Fibroblast of lung (primary cell): ENCODE data around the gene COL27A1. TPM values are rescaled to one million over a fixed set of nuclear protein-coding genes. Genes with fewer than 3 reads are reported as not detected.

ENCODE experiments used
- DNase-seq, 2 donors: peaks; one replicate each; pipeline versions ENCODE4 v3.0.0 to v3.0.0-alpha.2; 2010; ENCODE audit warnings: low read depth in 2 of 2
- H2AFZ ChIP-seq: 2 replicates; pipeline ENCODE4 v1.5.1; 2012; ENCODE audit warnings: low read length, control low read depth, inconsistent platforms
- H3K27ac ChIP-seq: 2 replicates; pipeline ENCODE4 v1.5.1; 2011; ENCODE audit warnings: low read length, control low read depth; ENCODE audit not compliant: insufficient read depth
- H3K27me3 ChIP-seq: 2 replicates; pipeline ENCODE4 v1.5.1; 2011; ENCODE audit warnings: mild to moderate bottlenecking, low read length; ENCODE audit not compliant: control insufficient read depth, insufficient read depth
- H3K36me3 ChIP-seq: 2 replicates; pipeline ENCODE4 v1.5.1; 2011; ENCODE audit warnings: low read length; ENCODE audit not compliant: control insufficient read depth, insufficient read depth
- H3K4me1 ChIP-seq: 2 replicates; pipeline ENCODE4 v1.5.1; 2011; ENCODE audit warnings: low read length; ENCODE audit not compliant: control insufficient read depth, insufficient read depth; ENCODE audit errors: extremely low read depth
- H3K4me2 ChIP-seq: 2 replicates; pipeline ENCODE4 v1.5.1; 2011; ENCODE audit warnings: low read length, control low read depth; ENCODE audit not compliant: insufficient read depth; ENCODE audit errors: extremely low read depth
- H3K4me3 ChIP-seq, 4 experiments: fragments of 200-600 bp in 1 of 4; sonication (generic) in 1 of 4; replicated peaks in 1 of 4; 2 replicates each; pipeline ENCODE4 v1.5.1; 2011 to 2016; ENCODE audit warnings: low read length in 4 of 4, low read depth in 3 of 4, mild to moderate bottlenecking in 3 of 4, control low read depth in 2 of 4, inconsistent platforms in 1 of 4, mixed read lengths in 1 of 4; ENCODE audit not compliant: insufficient read depth in 1 of 4; ENCODE audit errors: control extremely low read depth in 1 of 4
- H3K79me2 ChIP-seq: 2 replicates; pipeline ENCODE4 v1.5.1; 2012; ENCODE audit warnings: mild to moderate bottlenecking, low read length, inconsistent platforms; ENCODE audit not compliant: control insufficient read depth, insufficient read depth
- H3K9ac ChIP-seq: 2 replicates; pipeline ENCODE4 v1.5.1; 2011; ENCODE audit warnings: mild to moderate bottlenecking, low read length, control low read depth; ENCODE audit not compliant: insufficient read depth
- H3K9me3 ChIP-seq: 2 replicates; pipeline ENCODE4 v1.5.1; 2012; ENCODE audit warnings: low read depth, low read length; ENCODE audit not compliant: control insufficient read depth, insufficient read depth
- H4K20me1 ChIP-seq: 2 replicates; pipeline ENCODE4 v1.5.1; 2011; ENCODE audit warnings: low read length; ENCODE audit not compliant: control insufficient read depth, insufficient read depth; ENCODE audit errors: extremely low read depth
- CTCF ChIP-seq, 2 donors: IDR thresholded peaks in 1 of 2; conservative IDR thresholded peaks in 1 of 2; 1 replicate in 1 of 2; 2 replicates in 1 of 2; pipeline ENCODE4 v1.5.1; 2011 to 2012; ENCODE audit warnings: low read length in 2 of 2, control low read depth in 1 of 2, inconsistent platforms in 1 of 2, low read depth in 1 of 2, mild to moderate bottlenecking in 1 of 2
- EZH2 ChIP-seq: IDR thresholded peaks from 2 replicates; pipeline ENCODE4 v1.5.1; 2012; ENCODE audit warnings: low read length, control low read depth, mild to moderate bottlenecking; ENCODE audit errors: missing control alignments
- polyA plus RNA-seq, 2 donors: library from polyadenylated mRNA; depleted of rRNA in 1 of 2; stranded (reverse) in 1 of 2; unstranded in 1 of 2; fragments of >200 nt; gene quantifications; 2 replicates each; pipeline ENCODE4 v1.2.1, GENCODE V29; 2011 to 2012; ENCODE audit warnings: missing spikeins in 1 of 2
- total RNA-seq: library from RNA; depleted of rRNA; stranded (reverse); fragments of >200 nt; gene quantifications from 2 replicates; pipeline ENCODE4 v1.2.1, GENCODE V29; 2014

COL27A1 gene
- total and polyA plus RNA-seq, 2 donors (not counting 1 experiment from before 2014, with no cell fraction given), result 2.4 to 5.4 TPM

- H3K36me3 ChIP-seq, result no peaks in the 10 kb centered on the region
- no peak overlapping the region for H2AFZ ChIP-seq
- H4K20me1 ChIP-seq, result no peaks in the 10 kb centered on the region
- H3K4me1 ChIP-seq, result no peaks in the 10 kb centered on the region
- no peaks in the 10 kb centered on the region for H3K79me2 ChIP-seq
- no peak overlapping the region for H3K27ac ChIP-seq
- H3K4me2 ChIP-seq, result no peak overlapping the region
- H3K9me3 ChIP-seq, result no peaks in the 10 kb centered on the region
- no peaks in the 10 kb centered on the region for H3K27me3 ChIP-seq
- TF ChIP-seq CTCF (conservative IDR thresholded peaks at IDR 0.05 in 1 of 2, IDR thresholded peaks at IDR 0.05 in 1 of 2; ENCODE audit: low read depth in 1 of 2, low read length in 2 of 2), result no peak
- no peak for TF ChIP-seq EZH2
- no peak overlapping the region for H3K4me3 ChIP-seq
- H3K9ac ChIP-seq, result no peak overlapping the region
- no peak for DNase-seq
Observed at GRCh38 chr9:114300846-114301797, 145.8 kb downstream of the COL27A1 start.

GRCh38 chr9:114301798-114302565 lies 146.6 kb downstream of the COL27A1 start:
- no peaks in the 10 kb centered on the region for H3K79me2 ChIP-seq
- no peak for TF ChIP-seq EZH2
- no peaks in the 10 kb centered on the region for H3K4me1 ChIP-seq
- H3K36me3 ChIP-seq, result no peaks in the 10 kb centered on the region
- no peak overlapping the region for H3K9ac ChIP-seq
- no peaks in the 10 kb centered on the region for H3K9me3 ChIP-seq
- H4K20me1 ChIP-seq, result no peaks in the 10 kb centered on the region
- H3K4me3 ChIP-seq, result no peak overlapping the region
- DNase-seq, result no peak
- no peak overlapping the region for H2AFZ ChIP-seq
- H3K27me3 ChIP-seq, result no peaks in the 10 kb centered on the region
- H3K4me2 ChIP-seq, result no peak overlapping the region
- no peak overlapping the region for H3K27ac ChIP-seq

- H3K4me1 ChIP-seq, result no peaks in the 10 kb centered on the region
- no peak for DNase-seq
- no peaks in the 10 kb centered on the region for H4K20me1 ChIP-seq
- no peaks in the 10 kb centered on the region for H3K9me3 ChIP-seq
- H3K27ac ChIP-seq, result no peak overlapping the region
- H2AFZ ChIP-seq, result no peak overlapping the region
- H3K79me2 ChIP-seq, result no peaks in the 10 kb centered on the region
- H3K4me3 ChIP-seq, result no peak overlapping the region
- TF ChIP-seq CTCF (conservative IDR thresholded peaks at IDR 0.05 in 1 of 2, IDR thresholded peaks at IDR 0.05 in 1 of 2; ENCODE audit: low read depth in 1 of 2, low read length in 2 of 2) (no peak), EZH2 (no peak)
- H3K27me3 ChIP-seq, result no peaks in the 10 kb centered on the region
- H3K4me2 ChIP-seq, result no peak overlapping the region
- no peak overlapping the region for H3K9ac ChIP-seq
- peaks cover 2% of the 10 kb centered on the region for H3K36me3 ChIP-seq
Observed at GRCh38 chr9:114302727-114303126, 147.4 kb downstream of the COL27A1 start.
